ENCODE results near the gene BRIP1. TPM values are rescaled to one million over a fixed set of nuclear protein-coding genes. Genes with fewer than 3 reads are reported as not detected.

The BRIP1 gene
- total RNA-seq, 1 donor = 6.2 TPM

DNA sequence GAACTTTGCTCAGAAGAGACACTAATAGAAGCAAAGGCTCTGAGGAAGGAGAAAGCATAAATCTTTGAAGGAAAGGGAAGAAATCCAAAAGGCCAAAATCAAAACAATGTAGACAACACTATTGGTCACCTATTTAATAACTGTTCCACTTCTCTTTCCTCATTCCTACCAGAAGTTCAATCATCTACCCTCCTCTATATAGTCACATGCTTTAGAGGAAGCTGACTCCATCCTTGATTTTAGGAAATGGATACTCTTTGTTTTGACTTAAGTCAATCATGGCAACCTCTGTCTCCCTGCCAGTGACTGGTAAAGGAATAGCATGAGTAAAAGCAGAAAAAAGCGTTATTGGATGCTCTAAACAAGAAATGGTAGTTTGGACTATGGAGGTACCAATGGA lies 7.3 kb downstream of the BRIP1 start:
- no peak overlapping the region for H3K4me3 ChIP-seq (ENCODE audit: insufficient read depth, low read length)
- no peaks in the 10 kb centered on the region for H3K9me3 ChIP-seq (ENCODE audit: low read depth, low read length)
- TF ChIP-seq, protein P1, sequence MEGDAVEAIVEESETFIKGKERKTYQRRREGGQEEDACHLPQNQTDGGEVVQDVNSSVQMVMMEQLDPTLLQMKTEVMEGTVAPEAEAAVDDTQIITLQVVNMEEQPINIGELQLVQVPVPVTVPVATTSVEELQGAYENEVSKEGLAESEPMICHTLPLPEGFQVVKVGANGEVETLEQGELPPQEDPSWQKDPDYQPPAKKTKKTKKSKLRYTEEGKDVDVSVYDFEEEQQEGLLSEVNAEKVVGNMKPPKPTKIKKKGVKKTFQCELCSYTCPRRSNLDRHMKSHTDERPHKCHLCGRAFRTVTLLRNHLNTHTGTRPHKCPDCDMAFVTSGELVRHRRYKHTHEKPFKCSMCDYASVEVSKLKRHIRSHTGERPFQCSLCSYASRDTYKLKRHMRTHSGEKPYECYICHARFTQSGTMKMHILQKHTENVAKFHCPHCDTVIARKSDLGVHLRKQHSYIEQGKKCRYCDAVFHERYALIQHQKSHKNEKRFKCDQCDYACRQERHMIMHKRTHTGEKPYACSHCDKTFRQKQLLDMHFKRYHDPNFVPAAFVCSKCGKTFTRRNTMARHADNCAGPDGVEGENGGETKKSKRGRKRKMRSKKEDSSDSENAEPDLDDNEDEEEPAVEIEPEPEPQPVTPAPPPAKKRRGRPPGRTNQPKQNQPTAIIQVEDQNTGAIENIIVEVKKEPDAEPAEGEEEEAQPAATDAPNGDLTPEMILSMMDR (IDR thresholded peaks at IDR 0.05; ENCODE audit: extremely low read depth, low read depth, low read length) = no peak
- no peaks in the 10 kb centered on the region for H4K20me1 ChIP-seq (ENCODE audit: insufficient read depth, low read length)
- no peak for DNase-seq (ENCODE audit: insufficient read length, low spot score, missing footprints)
- H3K79me2 ChIP-seq (ENCODE audit: insufficient read depth, low read length) = peaks cover 17% of the 10 kb centered on the region
- H3K4me1 ChIP-seq (ENCODE audit: insufficient read depth, low read length) = no peaks in the 10 kb centered on the region
- no peaks in the 10 kb centered on the region for H3K27me3 ChIP-seq (ENCODE audit: insufficient read depth, low read length)
- H3K36me3 ChIP-seq (ENCODE audit: insufficient read depth, low read length) = no peaks in the 10 kb centered on the region
- H2AFZ ChIP-seq (ENCODE audit: low read length) = no peak overlapping the region
- H3K4me2 ChIP-seq (ENCODE audit: insufficient read depth, low read length) = no peak overlapping the region
- H3K27ac ChIP-seq (ENCODE audit: low read depth, low read length) = no peak overlapping the region

DNA sequence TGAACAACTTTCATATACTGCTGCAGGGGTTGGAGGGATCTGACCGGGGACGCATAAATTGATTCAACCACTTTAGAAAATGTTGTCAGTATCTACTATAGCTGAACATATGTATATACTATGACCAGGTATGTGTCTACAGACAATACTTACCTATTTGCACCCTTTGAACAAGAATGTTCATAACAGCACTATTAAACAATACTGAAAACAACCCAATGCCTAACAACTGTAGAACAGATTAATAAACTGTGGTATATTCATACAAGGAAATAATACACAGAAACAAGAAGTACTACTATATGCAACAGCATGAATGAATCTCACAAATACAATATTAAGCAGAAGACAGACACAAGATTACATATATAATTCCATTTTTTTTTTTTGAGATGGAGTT lies 10.5 kb downstream of the BRIP1 start:
- Histone ChIP-seq H3K4me3 (ENCODE audit: insufficient read depth, low read length) (no peak overlapping the region), H3K27ac (ENCODE audit: low read depth, low read length) (no peak overlapping the region), H3K4me2 (ENCODE audit: insufficient read depth, low read length) (no peak overlapping the region), H3K9me3 (ENCODE audit: low read depth, low read length) (no peaks in the 10 kb centered on the region), H3K36me3 (ENCODE audit: insufficient read depth, low read length) (no peaks in the 10 kb centered on the region), H4K20me1 (ENCODE audit: insufficient read depth, low read length) (no peaks in the 10 kb centered on the region), H3K27me3 (ENCODE audit: insufficient read depth, low read length) (no peaks in the 10 kb centered on the region), H2AFZ (ENCODE audit: low read length) (no peak overlapping the region), H3K79me2 (ENCODE audit: insufficient read depth, low read length) (peaks cover 8% of the 10 kb centered on the region), H3K4me1 (ENCODE audit: insufficient read depth, low read length) (no peaks in the 10 kb centered on the region)
- no peak for DNase-seq (ENCODE audit: insufficient read length, low spot score, missing footprints)
- TF ChIP-seq, protein P1 (IDR thresholded peaks at IDR 0.05; ENCODE audit: extremely low read depth, low read depth, low read length) = no peak

DNA sequence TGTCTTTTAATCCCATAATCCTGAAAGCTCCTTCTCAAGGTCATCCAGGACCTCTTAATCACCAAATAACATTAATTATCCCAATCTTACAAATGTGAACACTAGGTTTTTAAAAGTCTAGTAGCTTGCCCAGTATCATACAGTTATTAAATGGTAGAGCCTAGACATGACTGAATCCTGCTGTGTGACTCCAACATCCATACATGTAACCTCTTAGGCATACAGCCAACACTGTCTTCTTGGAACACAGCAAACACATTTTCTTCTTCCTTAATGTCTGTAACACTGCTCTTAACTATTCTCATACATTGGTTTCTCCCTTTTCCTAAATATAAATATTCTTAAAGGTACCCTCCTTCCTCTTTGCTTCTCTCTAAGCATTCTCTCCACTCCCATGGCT lies 13.7 kb downstream of the BRIP1 start:
- Histone ChIP-seq H3K4me3 (ENCODE audit: insufficient read depth, low read length) (no peak overlapping the region), H4K20me1 (ENCODE audit: insufficient read depth, low read length) (no peaks in the 10 kb centered on the region), H3K79me2 (ENCODE audit: insufficient read depth, low read length) (peaks cover 4% of the 10 kb centered on the region), H3K36me3 (ENCODE audit: insufficient read depth, low read length) (peaks cover 2% of the 10 kb centered on the region), H2AFZ (ENCODE audit: low read length) (no peak overlapping the region), H3K9me3 (ENCODE audit: low read depth, low read length) (no peaks in the 10 kb centered on the region), H3K4me1 (ENCODE audit: insufficient read depth, low read length) (no peaks in the 10 kb centered on the region), H3K27me3 (ENCODE audit: insufficient read depth, low read length) (no peaks in the 10 kb centered on the region), H3K4me2 (ENCODE audit: insufficient read depth, low read length) (no peak overlapping the region), H3K27ac (ENCODE audit: low read depth, low read length) (no peak overlapping the region)
- TF ChIP-seq, protein P1 (IDR thresholded peaks at IDR 0.05; ENCODE audit: extremely low read depth, low read depth, low read length) = no peak
- DNase-seq (ENCODE audit: insufficient read length, low spot score, missing footprints) = no peak

DNA sequence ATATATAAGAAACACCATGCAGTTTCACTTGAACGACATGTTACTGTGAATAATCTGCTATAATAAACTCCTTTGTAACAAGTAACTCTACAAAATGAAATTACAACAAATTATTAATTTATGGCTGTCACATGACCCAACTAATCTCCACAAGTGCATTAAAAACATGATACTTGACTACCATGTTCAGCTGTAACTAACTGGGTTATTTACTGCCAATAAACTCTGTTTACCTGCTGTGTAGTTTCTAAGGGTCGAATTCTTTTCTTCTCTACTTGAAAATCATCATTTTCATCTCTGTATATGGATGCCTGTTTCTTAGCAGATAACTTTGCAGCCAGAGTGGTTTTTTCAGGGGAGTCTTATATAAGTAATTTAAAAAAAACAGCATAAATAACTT lies 14.4 kb downstream of the BRIP1 start:
- Histone ChIP-seq H3K27me3 (ENCODE audit: insufficient read depth, low read length) (no peaks in the 10 kb centered on the region), H3K4me3 (ENCODE audit: insufficient read depth, low read length) (no peak overlapping the region), H3K9me3 (ENCODE audit: low read depth, low read length) (no peaks in the 10 kb centered on the region), H3K4me1 (ENCODE audit: insufficient read depth, low read length) (no peaks in the 10 kb centered on the region), H4K20me1 (ENCODE audit: insufficient read depth, low read length) (no peaks in the 10 kb centered on the region), H3K4me2 (ENCODE audit: insufficient read depth, low read length) (no peak overlapping the region), H3K36me3 (ENCODE audit: insufficient read depth, low read length) (peaks cover 2% of the 10 kb centered on the region), H3K27ac (ENCODE audit: low read depth, low read length) (no peak overlapping the region), H2AFZ (ENCODE audit: low read length) (no peak overlapping the region), H3K79me2 (ENCODE audit: insufficient read depth, low read length) (peaks cover under 1% of the 10 kb centered on the region)
- DNase-seq (ENCODE audit: insufficient read length, low spot score, missing footprints) = peak; percentile 13
- TF ChIP-seq, protein P1 (IDR thresholded peaks at IDR 0.05; ENCODE audit: extremely low read depth, low read depth, low read length) = no peak
